GM12878 (cell line): ENCODE results near the gene MXRA7. TPM values are rescaled to one million over a fixed set of nuclear protein-coding genes. Genes with fewer than 3 reads are reported as not detected.

Source experiments
- ATAC-seq: fragments of 200-7000 bp; cut with Tn5 transposase; 3 replicates; pipeline ENCODE4 v1.9.1; 2020; ENCODE audit warnings: mild to moderate bottlenecking, moderate library complexity
- BruUV-seq: library from RNA; stranded (reverse); fragments of 400-500 nt; replicated peaks from 2 replicates; lab custom pipeline; 2021; lab: Mats Ljungman, UMichigan
- CTCF ChIA-PET: fragments of 300-600 bp; sonication (Branson Sonifier 250); formaldehyde crosslinking; extraction: SDS; loops from one replicate; lab custom pipeline; 2021; ENCODE audit warnings: inconsistent platforms; lab: Yijun Ruan, JAX
- POLR2A ChIA-PET: fragments of 350-600 bp; formaldehyde crosslinking; extraction: SDS; loops from one replicate; lab custom pipeline; 2021; ENCODE audit warnings: inconsistent platforms; lab: Charles Lee
- RAD21 ChIA-PET: fragments of 300-600 bp; sonication (Branson Sonifier 250); formaldehyde crosslinking; loops from one replicate; lab custom pipeline; 2023; ENCODE audit warnings: antibody characterized with exemption; ENCODE audit not compliant: unreplicated experiment; lab: Charles Lee
- SMC1A ChIA-PET: fragments of 300-600 bp; sonication (Branson Sonifier 250); formaldehyde crosslinking; loops from one replicate; lab custom pipeline; 2023; ENCODE audit not compliant: unreplicated experiment, uncharacterized antibody; lab: Charles Lee
- DNase-seq: peaks from one replicate; pipeline ENCODE4 v3.0.0-alpha.2; 2011; ENCODE audit warnings: low read depth, low spot score
- FAIRE-seq: peaks from 3 replicates; lab custom pipeline; 2011; peaks lifted over from hg19 to GRCh38; lab: Jason Lieb, UNC
- H2AFZ ChIP-seq: 2 replicates; pipeline ENCODE4 v1.6.0; 2011; ENCODE audit warnings: low read depth, low read length, control low read depth; ENCODE audit not compliant: control insufficient read depth
- H3K27ac ChIP-seq: 2 replicates; pipeline ENCODE4 v1.5.1; 2011; ENCODE audit warnings: control low read depth; ENCODE audit not compliant: control insufficient read depth, insufficient read depth
- H3K27me3 ChIP-seq, 2 experiments: replicated peaks in 1 of 2; 2 replicates each; pipeline versions ENCODE4 v1.6.0 to v1.6.1; 2011; ENCODE audit warnings: low read length in 1 of 2; ENCODE audit not compliant: control insufficient read depth in 2 of 2, insufficient read depth in 2 of 2
- H3K36me3 ChIP-seq, 2 experiments: 2 replicates each; pipeline ENCODE4 v1.5.1; 2011; ENCODE audit warnings: low read length in 1 of 2; ENCODE audit not compliant: control insufficient read depth in 2 of 2, insufficient read depth in 2 of 2
- H3K4me1 ChIP-seq: 2 replicates; pipeline ENCODE4 v1.6.1; 2011; ENCODE audit warnings: mild to moderate bottlenecking, low read length, moderate library complexity, mixed read lengths; ENCODE audit not compliant: control insufficient read depth, insufficient read depth
- H3K4me2 ChIP-seq: 2 replicates; pipeline ENCODE4 v1.6.0; 2011; ENCODE audit warnings: control low read depth; ENCODE audit not compliant: control insufficient read depth, insufficient read depth
- H3K4me3 ChIP-seq: fragments of 200-600 bp; sonication (generic); 2 replicates; pipeline ENCODE4 v1.5.1; 2016
- H3K79me2 ChIP-seq: 2 replicates; pipeline ENCODE4 v1.6.0; 2011; ENCODE audit warnings: low read length; ENCODE audit not compliant: control insufficient read depth, insufficient read depth
- H3K9ac ChIP-seq: 2 replicates; pipeline ENCODE4 v1.8.0; 2011; ENCODE audit warnings: low read length, control low read depth, mixed read lengths; ENCODE audit not compliant: control insufficient read depth, insufficient read depth
- H3K9me3 ChIP-seq: replicated peaks from 3 replicates; pipeline ENCODE4 v1.5.1; 2011; ENCODE audit warnings: mild to moderate bottlenecking, low read length; ENCODE audit not compliant: control insufficient read depth, insufficient read depth
- H4K20me1 ChIP-seq: 2 replicates; pipeline ENCODE4 v1.6.0; 2011; ENCODE audit not compliant: control insufficient read depth, insufficient read depth
- CHD1 ChIP-seq: IDR thresholded peaks from 2 replicates; pipeline ENCODE4 v1.6.1; 2012; ENCODE audit warnings: low read depth, low read length, improper control_type of control experiment
- CREB1 ChIP-seq: IDR thresholded peaks from 2 replicates; pipeline ENCODE4 v1.6.1; 2012; ENCODE audit warnings: low read depth, mild to moderate bottlenecking, inconsistent platforms
- IKZF1 ChIP-seq: fragments of 450-650 bp; conservative IDR thresholded peaks from 2 replicates; pipeline ENCODE4 v1.6.1; 2017; ENCODE audit warnings: antibody characterized with exemption, mild to moderate bottlenecking
- IKZF2 ChIP-seq, 2 experiments: fragments of 450-650 bp; IDR thresholded peaks; 2 replicates each; pipeline ENCODE4 v1.6.1; 2017; ENCODE audit warnings: mild to moderate bottlenecking in 2 of 2, moderate library complexity in 2 of 2
- MEF2A ChIP-seq: IDR thresholded peaks from 2 replicates; pipeline ENCODE4 v1.6.1; 2011; ENCODE audit warnings: low read depth, mild to moderate bottlenecking, low read length, moderate library complexity; ENCODE audit not compliant: insufficient read depth
- MYB ChIP-seq: fragments of 150-350 bp; IDR thresholded peaks from 2 replicates; pipeline ENCODE4 v1.6.1; 2014; ENCODE audit warnings: mild to moderate bottlenecking, low read depth, low read length, borderline replicate concordance
- NFIC ChIP-seq: IDR thresholded peaks from 2 replicates; pipeline ENCODE4 v1.6.1; 2012; ENCODE audit warnings: low read depth, mild to moderate bottlenecking, inconsistent platforms, low read length, moderate library complexity
- SIX5 ChIP-seq: IDR thresholded peaks from 2 replicates; pipeline ENCODE4 v1.6.1; 2011; ENCODE audit warnings: mild to moderate bottlenecking, low read depth, low read length, moderate library complexity; ENCODE audit not compliant: severe bottlenecking
- ZNF384 ChIP-seq: IDR thresholded peaks from 2 replicates; pipeline ENCODE4 v1.6.1; 2012; ENCODE audit warnings: low read depth, mild to moderate bottlenecking, low read length, improper control_type of control experiment, borderline replicate concordance
- ZSCAN29 ChIP-seq: fragments of 450-650 bp; IDR thresholded peaks from 2 replicates; pipeline ENCODE4 v1.6.1; 2017; ENCODE audit warnings: mild to moderate bottlenecking, moderate library complexity
- whole genome bisulfite sequencing: methylation state at CpG from one replicate; pipeline ENCODE4 v1.1.6; 2016; ENCODE audit warnings: low lambda C conversion rate; ENCODE audit not compliant: insufficient replicate concordance, insufficient coverage; ENCODE audit errors: missing lambda C conversion rate; 5-methylcytosine and 5-hydroxymethylcytosine counted together
- in situ Hi-C: fragments of 300-500 bp; cut with MboI; formaldehyde crosslinking; loops from 9 replicates; pipeline ENCODE4 v1.14.3; 2018; ENCODE audit warnings: mixed read lengths
- intact Hi-C: fragments of 100-400 bp; cut with micrococcal nuclease; formaldehyde crosslinking; loops from one replicate; pipeline ENCODE4 v1.14.2; 2022; ENCODE audit not compliant: unreplicated experiment
- polyA plus RNA-seq, 11 experiments: library from polyadenylated mRNA; depleted of rRNA in 4 of 11; unstranded in 6 of 11; stranded (reverse) in 5 of 11; fragments of >200 nt; fragmentation: Nextera tagmentation in 4 of 11; fragmentation: Illumina TruSeq in 1 of 11; extraction: Ambion mirVana in 4 of 11; extraction: Trizol in 1 of 11; gene quantifications; 1 replicate in 1 of 11; 2 replicates in 10 of 11; pipeline versions ENCODE4 v1.2.1 to v1.2.3, GENCODE V29; 2011 to 2016; ENCODE audit warnings: inconsistent platforms in 2 of 11, missing spikeins in 2 of 11, low read depth in 1 of 11
- total RNA-seq, 4 experiments: library from RNA; depleted of rRNA in 3 of 4; stranded (reverse); fragments of >200 nt in 3 of 4; fragmentation: Illumina TruSeq in 1 of 4; extraction: Trizol in 1 of 4; gene quantifications; 2 replicates each; pipeline versions ENCODE4 v1.2.1 to v1.2.3, GENCODE V29; 2013 to 2021
- TF ChIP-seq, protein P1 (sequence below): fragments of 150-350 bp; IDR thresholded peaks from 2 replicates; pipeline ENCODE4 v1.6.1; 2014; ENCODE audit warnings: mild to moderate bottlenecking, low read depth, low read length

Gene MXRA7
- total and polyA plus RNA-seq, 10 of the 15 experiments (the other 5 are each of a cell fraction or from before 2014, with no cell fraction given): 0.03 to 2.0 (median 0.33) TPM

DNA sequence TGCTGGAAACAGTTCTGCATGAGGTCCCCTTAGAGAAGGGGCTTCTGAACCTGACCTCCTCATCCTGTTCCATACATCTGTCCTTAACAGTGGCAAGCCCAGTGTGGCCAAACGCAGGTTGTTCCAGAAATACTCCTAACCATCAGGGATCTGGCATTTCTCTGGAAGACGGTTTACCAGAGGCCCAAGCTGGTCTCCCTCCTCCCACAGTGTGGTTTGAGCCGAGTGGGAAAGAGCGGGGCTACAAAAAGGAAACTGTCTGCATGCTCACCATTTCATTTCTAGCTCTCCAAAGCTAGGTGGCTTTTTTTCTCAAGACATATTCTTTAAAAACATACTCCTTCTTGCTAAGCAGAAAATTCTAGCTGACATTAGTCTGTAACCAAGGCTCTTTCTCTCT, 6.0 kb downstream of the MXRA7 start:
- TF ChIP-seq NFIC (no peak), SIX5 (no peak), CREB1 (no peak), ZSCAN29 (no peak), CHD1 (no peak), MEF2A (no peak), ZNF384 (no peak), MYB (no peak), IKZF1 (no peak), IKZF2 (IDR thresholded peaks at IDR 0.05) (no peak)
- TF ChIP-seq, protein P1, sequence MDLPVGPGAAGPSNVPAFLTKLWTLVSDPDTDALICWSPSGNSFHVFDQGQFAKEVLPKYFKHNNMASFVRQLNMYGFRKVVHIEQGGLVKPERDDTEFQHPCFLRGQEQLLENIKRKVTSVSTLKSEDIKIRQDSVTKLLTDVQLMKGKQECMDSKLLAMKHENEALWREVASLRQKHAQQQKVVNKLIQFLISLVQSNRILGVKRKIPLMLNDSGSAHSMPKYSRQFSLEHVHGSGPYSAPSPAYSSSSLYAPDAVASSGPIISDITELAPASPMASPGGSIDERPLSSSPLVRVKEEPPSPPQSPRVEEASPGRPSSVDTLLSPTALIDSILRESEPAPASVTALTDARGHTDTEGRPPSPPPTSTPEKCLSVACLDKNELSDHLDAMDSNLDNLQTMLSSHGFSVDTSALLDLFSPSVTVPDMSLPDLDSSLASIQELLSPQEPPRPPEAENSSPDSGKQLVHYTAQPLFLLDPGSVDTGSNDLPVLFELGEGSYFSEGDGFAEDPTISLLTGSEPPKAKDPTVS: no peak
- intact Hi-C loops (no loop called here), in situ Hi-C loops (no loop called here)
- Histone ChIP-seq H3K9ac (no peak overlapping the region), H3K27me3 (no peaks in the 10 kb centered on the region; a peak in 2 of 4 replicates), H3K27ac (no peak overlapping the region), H3K79me2 (no peaks in the 10 kb centered on the region), H3K9me3 (no peaks in the 10 kb centered on the region), H3K36me3 (no peaks in the 10 kb centered on the region), H3K4me3 (no peak overlapping the region), H4K20me1 (no peaks in the 10 kb centered on the region), H3K4me2 (no peak overlapping the region), H3K4me1 (no peaks in the 10 kb centered on the region), H2AFZ (no peak overlapping the region)
- no peak for ATAC-seq
- BruUV-seq: no TSS peak
- FAIRE-seq: no peak
- 44% methylated on average over 4 of the region's 4 CpGs for WGBS
- DNase-seq: no peak
- CTCF ChIA-PET: no interaction called here
- SMC1A ChIA-PET: no interaction called here
- RAD21 ChIA-PET: no interaction called here
- POLR2A ChIA-PET: interaction anchor here (1.1 kb wide), 1 partner anchor 9 kb away, joined by 3 read pairs; no protein-coding TSS in a partner anchor
